GM12878 (cell line): ENCODE results near the gene ERC2. TPM values are rescaled to one million over a fixed set of nuclear protein-coding genes. Genes with fewer than 3 reads are reported as not detected.

Source experiments
- ATAC-seq: fragments of 200-7000 bp; cut with Tn5 transposase; 3 replicates; pipeline ENCODE4 v1.9.1; 2020; ENCODE audit warnings: mild to moderate bottlenecking, moderate library complexity
- BruUV-seq: library from RNA; stranded (reverse); fragments of 400-500 nt; replicated peaks from 2 replicates; lab custom pipeline; 2021; lab: Mats Ljungman, UMichigan
- CTCF ChIA-PET: fragments of 300-600 bp; sonication (Branson Sonifier 250); formaldehyde crosslinking; extraction: SDS; loops from one replicate; lab custom pipeline; 2021; ENCODE audit warnings: inconsistent platforms; lab: Yijun Ruan, JAX
- POLR2A ChIA-PET: fragments of 350-600 bp; formaldehyde crosslinking; extraction: SDS; loops from one replicate; lab custom pipeline; 2021; ENCODE audit warnings: inconsistent platforms; lab: Charles Lee
- RAD21 ChIA-PET: fragments of 300-600 bp; sonication (Branson Sonifier 250); formaldehyde crosslinking; loops from one replicate; lab custom pipeline; 2023; ENCODE audit warnings: antibody characterized with exemption; ENCODE audit not compliant: unreplicated experiment; lab: Charles Lee
- SMC1A ChIA-PET: fragments of 300-600 bp; sonication (Branson Sonifier 250); formaldehyde crosslinking; loops from one replicate; lab custom pipeline; 2023; ENCODE audit not compliant: unreplicated experiment, uncharacterized antibody; lab: Charles Lee
- DNase-seq: peaks from one replicate; pipeline ENCODE4 v3.0.0-alpha.2; 2011; ENCODE audit warnings: low read depth, low spot score
- FAIRE-seq: peaks from 3 replicates; lab custom pipeline; 2011; peaks lifted over from hg19 to GRCh38; lab: Jason Lieb, UNC
- H2AFZ ChIP-seq: 2 replicates; pipeline ENCODE4 v1.6.0; 2011; ENCODE audit warnings: low read depth, low read length, control low read depth; ENCODE audit not compliant: control insufficient read depth
- H3K27ac ChIP-seq: 2 replicates; pipeline ENCODE4 v1.5.1; 2011; ENCODE audit warnings: control low read depth; ENCODE audit not compliant: control insufficient read depth, insufficient read depth
- H3K27me3 ChIP-seq, 2 experiments: replicated peaks in 1 of 2; 2 replicates each; pipeline versions ENCODE4 v1.6.0 to v1.6.1; 2011; ENCODE audit warnings: low read length in 1 of 2; ENCODE audit not compliant: control insufficient read depth in 2 of 2, insufficient read depth in 2 of 2
- H3K36me3 ChIP-seq, 2 experiments: 2 replicates each; pipeline ENCODE4 v1.5.1; 2011; ENCODE audit warnings: low read length in 1 of 2; ENCODE audit not compliant: control insufficient read depth in 2 of 2, insufficient read depth in 2 of 2
- H3K4me1 ChIP-seq: 2 replicates; pipeline ENCODE4 v1.6.1; 2011; ENCODE audit warnings: mild to moderate bottlenecking, low read length, moderate library complexity, mixed read lengths; ENCODE audit not compliant: control insufficient read depth, insufficient read depth
- H3K4me2 ChIP-seq: 2 replicates; pipeline ENCODE4 v1.6.0; 2011; ENCODE audit warnings: control low read depth; ENCODE audit not compliant: control insufficient read depth, insufficient read depth
- H3K4me3 ChIP-seq: fragments of 200-600 bp; sonication (generic); 2 replicates; pipeline ENCODE4 v1.5.1; 2016
- H3K79me2 ChIP-seq: 2 replicates; pipeline ENCODE4 v1.6.0; 2011; ENCODE audit warnings: low read length; ENCODE audit not compliant: control insufficient read depth, insufficient read depth
- H3K9ac ChIP-seq: 2 replicates; pipeline ENCODE4 v1.8.0; 2011; ENCODE audit warnings: low read length, control low read depth, mixed read lengths; ENCODE audit not compliant: control insufficient read depth, insufficient read depth
- H3K9me3 ChIP-seq: replicated peaks from 3 replicates; pipeline ENCODE4 v1.5.1; 2011; ENCODE audit warnings: mild to moderate bottlenecking, low read length; ENCODE audit not compliant: control insufficient read depth, insufficient read depth
- H4K20me1 ChIP-seq: 2 replicates; pipeline ENCODE4 v1.6.0; 2011; ENCODE audit not compliant: control insufficient read depth, insufficient read depth
- BCL11A ChIP-seq: IDR thresholded peaks from 2 replicates; pipeline ENCODE4 v1.6.1; 2011; ENCODE audit warnings: low read depth, low read length
- FOXM1 ChIP-seq: IDR thresholded peaks from 2 replicates; pipeline ENCODE4 v1.6.1; 2012; ENCODE audit warnings: low read depth, mild to moderate bottlenecking, inconsistent platforms, low read length, moderate library complexity
- NBN ChIP-seq: fragments of 450-650 bp; IDR thresholded peaks from 2 replicates; pipeline ENCODE4 v1.6.1; 2016
- SMARCA5 ChIP-seq: fragments of 450-650 bp; IDR thresholded peaks from 2 replicates; pipeline ENCODE4 v1.6.1; 2017; ENCODE audit warnings: mild to moderate bottlenecking
- SP1 ChIP-seq: IDR thresholded peaks from one replicate; pipeline ENCODE4 v1.6.1; 2011; ENCODE audit warnings: low read depth, low read length
- SUZ12 ChIP-seq: fragments of 200-600 bp; sonication (generic); IDR thresholded peaks from one replicate; pipeline ENCODE4 v1.6.1; 2018; ENCODE audit warnings: antibody characterized with exemption, mild to moderate bottlenecking; ENCODE audit not compliant: unreplicated experiment
- WRNIP1 ChIP-seq: IDR thresholded peaks from 2 replicates; pipeline ENCODE4 v1.6.1; 2011; ENCODE audit warnings: low read depth, low read length, improper control_type of control experiment, borderline replicate concordance
- YBX1 ChIP-seq: fragments of 450-650 bp; IDR thresholded peaks from 2 replicates; pipeline ENCODE4 v1.6.1; 2016; ENCODE audit warnings: antibody characterized with exemption
- WGBS: methylation state at CpG from one replicate; pipeline ENCODE4 v1.1.6; 2016; ENCODE audit warnings: low lambda C conversion rate; ENCODE audit not compliant: insufficient replicate concordance, insufficient coverage; ENCODE audit errors: missing lambda C conversion rate; 5-methylcytosine and 5-hydroxymethylcytosine counted together
- in situ Hi-C: fragments of 300-500 bp; cut with MboI; formaldehyde crosslinking; loops from 9 replicates; pipeline ENCODE4 v1.14.3; 2018; ENCODE audit warnings: mixed read lengths
- intact Hi-C: fragments of 100-400 bp; cut with micrococcal nuclease; formaldehyde crosslinking; loops from one replicate; pipeline ENCODE4 v1.14.2; 2022; ENCODE audit not compliant: unreplicated experiment
- polyA plus RNA-seq, 11 experiments: library from polyadenylated mRNA; depleted of rRNA in 4 of 11; unstranded in 6 of 11; stranded (reverse) in 5 of 11; fragments of >200 nt; fragmentation: Nextera tagmentation in 4 of 11; fragmentation: Illumina TruSeq in 1 of 11; extraction: Ambion mirVana in 4 of 11; extraction: Trizol in 1 of 11; gene quantifications; 1 replicate in 1 of 11; 2 replicates in 10 of 11; pipeline versions ENCODE4 v1.2.1 to v1.2.3, GENCODE V29; 2011 to 2016; ENCODE audit warnings: inconsistent platforms in 2 of 11, missing spikeins in 2 of 11, low read depth in 1 of 11
- total RNA-seq, 4 experiments: library from RNA; depleted of rRNA in 3 of 4; stranded (reverse); fragments of >200 nt in 3 of 4; fragmentation: Illumina TruSeq in 1 of 4; extraction: Trizol in 1 of 4; gene quantifications; 2 replicates each; pipeline versions ENCODE4 v1.2.1 to v1.2.3, GENCODE V29; 2013 to 2021
- TF ChIP-seq, protein P1 (sequence below): fragments of 450-650 bp; conservative IDR thresholded peaks from 2 replicates; pipeline ENCODE4 v1.6.1; 2017; ENCODE audit warnings: mild to moderate bottlenecking, moderate library complexity

ERC2 gene
- total and polyA plus RNA-seq, 10 of the 15 experiments (the other 5 are each of a cell fraction or from before 2014, with no cell fraction given), result 0.06 to 1.4 (median 0.12) TPM; not detected in 3

DNA sequence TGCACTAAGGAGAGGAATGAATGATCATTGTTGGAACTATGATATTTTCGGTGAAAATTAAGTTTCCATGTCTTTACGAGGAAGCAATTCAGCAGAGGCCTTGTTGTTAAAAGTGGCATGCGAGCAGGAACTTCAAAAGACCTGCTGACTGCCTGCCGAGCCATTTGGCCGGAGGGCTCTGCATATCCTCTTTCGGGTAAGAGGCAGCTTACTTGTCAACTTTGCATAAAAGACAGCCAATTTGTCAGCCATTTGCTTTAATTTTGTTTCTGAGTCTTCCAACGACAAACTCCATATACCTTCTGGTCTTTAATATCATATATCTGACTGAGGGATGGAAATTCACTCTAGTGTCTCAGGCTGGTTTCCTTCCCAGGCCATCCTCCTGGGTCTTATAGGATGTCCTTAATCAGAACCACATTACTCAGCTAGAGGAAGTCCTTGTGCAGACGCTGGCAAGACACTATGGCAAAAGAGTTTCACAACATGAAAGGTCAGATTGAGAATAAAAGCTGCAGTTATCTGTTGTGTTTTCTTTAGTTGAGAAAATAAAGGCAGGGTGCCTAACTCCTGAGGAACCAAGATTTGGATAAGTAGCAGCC is 852.5 kb downstream of the ERC2 start:
- in situ Hi-C loops, result no loop called here
- 92% methylated on average over 8 of the region's 8 CpGs for WGBS
- no peak overlapping the region for H3K27ac ChIP-seq
- H3K36me3 ChIP-seq, result no peaks in the 10 kb centered on the region
- ATAC-seq (no peak), DNase-seq (no peak), FAIRE-seq (no peak)
- intact Hi-C loops, result no loop called here
- no peaks in the 10 kb centered on the region for H3K9me3 ChIP-seq
- ChIA-PET POLR2A (no interaction called here), CTCF (interaction anchor here (0.7 kb wide), 1 partner anchor 8 kb away, joined by 3 read pairs; no protein-coding TSS in a partner anchor), RAD21 (interaction anchor here (1.2 kb wide), 1 partner anchor 8 kb away, joined by 4 read pairs; no protein-coding TSS in a partner anchor), SMC1A (interaction anchor here (0.7 to 1.6 kb wide), 5 partner anchors 8 to 46 kb away, joined by 3 to 6 read pairs (median 3); no protein-coding TSS in a partner anchor)
- TF ChIP-seq SUZ12, result no peak
- H3K27me3 ChIP-seq, result no peaks in the 10 kb centered on the region
- H3K4me2 ChIP-seq, result no peak overlapping the region
- peaks cover 19% of the 10 kb centered on the region for H3K4me1 ChIP-seq
- no peaks in the 10 kb centered on the region for H4K20me1 ChIP-seq
- no peak overlapping the region; the same call in 1 of the 2 replicates for H2AFZ ChIP-seq
- BruUV-seq, result no TSS peak
- no peak overlapping the region for H3K4me3 ChIP-seq
- H3K9ac ChIP-seq, result no peak overlapping the region
- no peaks in the 10 kb centered on the region for H3K79me2 ChIP-seq

DNA sequence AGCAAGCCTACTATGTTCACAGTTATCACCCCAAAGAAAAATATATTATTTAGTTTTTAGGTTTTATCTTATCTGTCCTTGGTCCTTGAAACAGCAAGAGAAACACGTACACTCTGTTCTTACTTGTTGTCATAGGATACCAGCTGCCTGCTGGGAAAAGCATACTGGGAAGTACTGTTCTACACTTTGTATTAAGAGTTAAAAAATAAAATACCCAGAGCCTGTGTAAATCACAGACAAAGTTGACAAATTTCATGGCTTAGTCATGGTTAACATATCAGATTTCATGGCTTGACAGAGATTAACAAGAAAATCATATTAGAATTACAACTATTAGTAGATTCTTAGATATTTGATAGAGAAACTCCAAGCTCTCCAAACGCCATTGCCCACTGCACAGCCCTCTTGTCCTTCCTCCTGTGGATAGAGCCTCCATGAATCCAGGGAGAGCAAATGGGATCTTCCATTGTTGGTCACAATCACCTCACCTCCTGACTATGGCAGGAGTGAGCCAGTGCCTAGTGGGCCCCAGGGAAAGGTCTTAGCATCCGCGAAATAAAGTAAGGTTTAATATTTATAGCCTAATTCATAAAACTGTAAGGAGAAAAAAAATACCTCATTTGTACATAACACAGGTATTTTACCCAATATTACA is 853.1 kb downstream of the ERC2 start:
- in situ Hi-C loops, result no loop called here
- 73% methylated on average over 4 of the region's 4 CpGs for WGBS
- Histone ChIP-seq H3K27me3 (no peaks in the 10 kb centered on the region), H2AFZ (no peak overlapping the region), H3K4me3 (no peak overlapping the region), H3K36me3 (no peaks in the 10 kb centered on the region), H3K9ac (no peak overlapping the region), H3K4me1 (peaks cover 13% of the 10 kb centered on the region; the same call in 1 of the 2 replicates), H3K27ac (no peak overlapping the region), H3K79me2 (no peaks in the 10 kb centered on the region)
- DNase-seq (no peak), FAIRE-seq (no peak)
- intact Hi-C loops, result no loop called here
- ChIA-PET SMC1A (interaction anchor here (1.4 kb wide), 1 partner anchor 23 kb away, joined by 3 read pairs; no protein-coding TSS in a partner anchor), RAD21 (no interaction called here), POLR2A (no interaction called here)
- BruUV-seq, result no TSS peak
- TF ChIP-seq WRNIP1 (no peak), SMARCA5 (no peak), BCL11A (no peak), FOXM1 (no peak), YBX1 (no peak), SP1 (no peak), NBN (no peak)
- TF ChIP-seq, protein P1, sequence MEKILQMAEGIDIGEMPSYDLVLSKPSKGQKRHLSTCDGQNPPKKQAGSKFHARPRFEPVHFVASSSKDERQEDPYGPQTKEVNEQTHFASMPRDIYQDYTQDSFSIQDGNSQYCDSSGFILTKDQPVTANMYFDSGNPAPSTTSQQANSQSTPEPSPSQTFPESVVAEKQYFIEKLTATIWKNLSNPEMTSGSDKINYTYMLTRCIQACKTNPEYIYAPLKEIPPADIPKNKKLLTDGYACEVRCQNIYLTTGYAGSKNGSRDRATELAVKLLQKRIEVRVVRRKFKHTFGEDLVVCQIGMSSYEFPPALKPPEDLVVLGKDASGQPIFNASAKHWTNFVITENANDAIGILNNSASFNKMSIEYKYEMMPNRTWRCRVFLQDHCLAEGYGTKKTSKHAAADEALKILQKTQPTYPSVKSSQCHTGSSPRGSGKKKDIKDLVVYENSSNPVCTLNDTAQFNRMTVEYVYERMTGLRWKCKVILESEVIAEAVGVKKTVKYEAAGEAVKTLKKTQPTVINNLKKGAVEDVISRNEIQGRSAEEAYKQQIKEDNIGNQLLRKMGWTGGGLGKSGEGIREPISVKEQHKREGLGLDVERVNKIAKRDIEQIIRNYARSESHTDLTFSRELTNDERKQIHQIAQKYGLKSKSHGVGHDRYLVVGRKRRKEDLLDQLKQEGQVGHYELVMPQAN, result no peak
- TF ChIP-seq, all 136 proteins: peak for 0
- CTCF ChIA-PET, result no interaction called here
- ATAC-seq, result no peak
- H3K4me2 ChIP-seq, result no peak overlapping the region
- H4K20me1 ChIP-seq, result no peaks in the 10 kb centered on the region
- no peaks in the 10 kb centered on the region for H3K9me3 ChIP-seq
